K562 (cell line): ENCODE results near the gene RASAL1. TPM values are rescaled to one million over a fixed set of nuclear protein-coding genes. Genes with fewer than 3 reads are reported as not detected.
A peak's percentile ranks its signal among the peaks of the same experiment; 100 is the strongest.

ENCODE experiments used
- ATAC-seq: fragments of 200-7000 bp; cut with Tn5 transposase; 3 replicates; pipeline ENCODE4 v1.9.1; 2020; ENCODE audit warnings: moderate library complexity
- BruUV-seq: library from RNA; stranded (reverse); fragments of 400-500 nt; replicated peaks from 2 replicates; lab custom pipeline; 2021; lab: Mats Ljungman, UMichigan
- CTCF ChIA-PET: fragments of 300-600 bp; formaldehyde crosslinking; extraction: SDS; loops from one replicate; lab custom pipeline; 2021; ENCODE audit warnings: low intra/inter-chr PET ratio; lab: Yijun Ruan, JAX
- POLR2A ChIA-PET: fragments of 300-600, 350-650 bp; sonication (Branson Sonifier 250); formaldehyde crosslinking; extraction: SDS; loops from one replicate; lab custom pipeline; 2021; ENCODE audit warnings: antibody characterized with exemption, inconsistent platforms; lab: Yijun Ruan, JAX
- DNase-seq, 4 experiments: peaks; one replicate each; pipeline versions ENCODE4 v3.0.0 to v3.0.0-alpha.2; 2011 to 2018; ENCODE audit warnings: low spot score in 3 of 4, mixed read lengths in 3 of 4; ENCODE audit errors: extremely low read depth in 1 of 4
- FAIRE-seq: peaks from 2 replicates; lab custom pipeline; 2011; peaks lifted over from hg19 to GRCh38; lab: Jason Lieb, UNC
- H2AFZ ChIP-seq: 2 replicates; pipeline ENCODE4 v1.6.0; 2011; ENCODE audit warnings: low read depth, low read length, control low read depth, inconsistent platforms
- H3K27ac ChIP-seq: fragments of 200-600 bp; 3 replicates; pipeline ENCODE4 v1.8.0; 2011; ENCODE audit warnings: low read depth, mild to moderate bottlenecking, control low read depth, inconsistent platforms, low read length, moderate library complexity, mixed read lengths; ENCODE audit errors: extremely low read depth
- H3K27me3 ChIP-seq, 2 experiments: fragments of 300-600 bp in 1 of 2; 2 replicates in 1 of 2; 3 replicates in 1 of 2; pipeline versions ENCODE4 v1.6.0 to v1.8.0; 2011; ENCODE audit warnings: inconsistent platforms in 2 of 2, low read length in 2 of 2, mild to moderate bottlenecking in 1 of 2, mixed read lengths in 1 of 2, moderate library complexity in 1 of 2; ENCODE audit not compliant: control insufficient read depth in 2 of 2, insufficient read depth in 2 of 2
- H3K36me3 ChIP-seq: fragments of 300-600 bp; 3 replicates; pipeline ENCODE4 v1.8.0; 2011; ENCODE audit warnings: mild to moderate bottlenecking, low read length, inconsistent platforms; ENCODE audit not compliant: control insufficient read depth, insufficient read depth
- H3K4me1 ChIP-seq, 2 experiments: fragments of 200-600 bp in 1 of 2; replicated peaks in 1 of 2; 2 replicates in 1 of 2; 3 replicates in 1 of 2; pipeline versions ENCODE4 v1.5.1 to v1.8.0; 2011; ENCODE audit warnings: inconsistent platforms in 2 of 2, low read length in 2 of 2, mild to moderate bottlenecking in 1 of 2, mixed read lengths in 1 of 2, moderate library complexity in 1 of 2; ENCODE audit not compliant: control insufficient read depth in 2 of 2, insufficient read depth in 2 of 2
- H3K4me2 ChIP-seq: 2 replicates; pipeline ENCODE4 v1.6.1; 2011; ENCODE audit warnings: low read length, control low read depth, inconsistent platforms, mixed read lengths; ENCODE audit not compliant: insufficient read depth
- H3K4me3 ChIP-seq: fragments of 200-600 bp; sonication (generic), shearing (Covaris generic); 2 replicates; pipeline ENCODE4 v1.5.1; 2016; ENCODE audit warnings: control low read depth, inconsistent platforms
- H3K79me2 ChIP-seq: fragments of 200-600 bp; 3 replicates; pipeline ENCODE4 v1.8.0; 2011; ENCODE audit warnings: low read length, inconsistent platforms; ENCODE audit not compliant: control insufficient read depth, insufficient read depth
- H3K9ac ChIP-seq, 2 experiments: 2 replicates each; pipeline versions ENCODE4 v1.6.0 to v1.6.1; 2011; ENCODE audit warnings: low read depth in 2 of 2, low read length in 2 of 2, control low read depth in 1 of 2, inconsistent platforms in 1 of 2, mild to moderate bottlenecking in 1 of 2, mixed read lengths in 1 of 2; ENCODE audit not compliant: insufficient read depth in 1 of 2
- H3K9me1 ChIP-seq: one replicate; pipeline ENCODE4 v1.6.0; 2011; ENCODE audit warnings: inconsistent platforms, mild to moderate bottlenecking, low read length, moderate library complexity; ENCODE audit not compliant: control insufficient read depth, insufficient read depth
- H3K9me3 ChIP-seq: replicated peaks from 2 replicates; pipeline ENCODE4 v1.5.1; 2011; ENCODE audit warnings: low read depth, low read length, inconsistent platforms; ENCODE audit not compliant: control insufficient read depth, insufficient read depth
- H4K20me1 ChIP-seq: replicated peaks from 2 replicates; pipeline ENCODE4 v1.6.1; 2011; ENCODE audit warnings: low read length, inconsistent platforms, mixed read lengths; ENCODE audit not compliant: control insufficient read depth, insufficient read depth
- DACH1 ChIP-seq: fragments of 450-650 bp; IDR thresholded peaks from 2 replicates; pipeline ENCODE4 v1.6.1; 2018; ENCODE audit not compliant: partially characterized antibody
- FOS ChIP-seq: IDR thresholded peaks from 3 replicates; pipeline ENCODE4 v1.6.1; 2011; ENCODE audit not compliant: insufficient read length; ENCODE audit errors: extremely low read depth
- HMG20A ChIP-seq: fragments of 450-650 bp; formaldehyde crosslinking; conservative IDR thresholded peaks from 2 replicates; pipeline ENCODE4 v1.4.0; 2020; ENCODE audit warnings: mild to moderate bottlenecking, mixed read lengths
- POLR2B ChIP-seq: fragments of 450-650 bp; IDR thresholded peaks from 2 replicates; pipeline ENCODE4 v1.6.1; 2018; ENCODE audit warnings: low read depth; ENCODE audit not compliant: partially characterized antibody
- POLR2G ChIP-seq: fragments of 200-400 bp; formaldehyde crosslinking; IDR thresholded peaks from 2 replicates; pipeline ENCODE4 v1.6.1; 2017; ENCODE audit warnings: low read depth, mild to moderate bottlenecking, antibody characterized with exemption, low read length, moderate library complexity
- PURB ChIP-seq: sonication (generic); formaldehyde crosslinking; IDR thresholded peaks from 2 replicates; pipeline ENCODE4 v1.9.0; 2021; ENCODE audit warnings: low read depth, mild to moderate bottlenecking, missing genetic modification reagents
- RBFOX2 ChIP-seq: fragments of 200-400 bp; formaldehyde crosslinking; IDR thresholded peaks from 2 replicates; pipeline ENCODE4 v1.6.1; 2017; ENCODE audit warnings: low read depth, mild to moderate bottlenecking, low read length, moderate library complexity
- SIN3B ChIP-seq: fragments of 450-650 bp; IDR thresholded peaks from 2 replicates; pipeline ENCODE4 v1.6.1; 2017; ENCODE audit warnings: low read depth, mild to moderate bottlenecking, moderate library complexity
- ZNF408 ChIP-seq: fragments of 250-450 bp; sonication (Bioruptor Pico); IDR thresholded peaks from 2 replicates; pipeline ENCODE4 v1.4.0; 2020; ENCODE audit warnings: low read depth, mild to moderate bottlenecking, moderate library complexity
- ZNF699 ChIP-seq: fragments of 250-450 bp; sonication (Bioruptor Pico); IDR thresholded peaks from 2 replicates; pipeline ENCODE4 v1.8.0; 2021; ENCODE audit warnings: mild to moderate bottlenecking, moderate library complexity; ENCODE audit not compliant: insufficient replicate concordance
- ZNF764 ChIP-seq: fragments of 250-450 bp; sonication (Bioruptor Pico); IDR thresholded peaks from 2 replicates; pipeline ENCODE4 v1.4.0; 2020; ENCODE audit warnings: low read depth, mild to moderate bottlenecking, moderate library complexity
- WGBS: fragments of 100-300 bp; shearing (Covaris generic); methylation state at CpG from one replicate; pipeline ENCODE4 v1.1.6; 2016; ENCODE audit warnings: low coverage, mixed read lengths; ENCODE audit not compliant: insufficient coverage; ENCODE audit errors: missing lambda C conversion rate; 5-methylcytosine and 5-hydroxymethylcytosine counted together
- in situ Hi-C: fragments of 300-500 bp; cut with MboI; formaldehyde crosslinking; loops from 4 replicates; pipeline ENCODE4 v1.15.0; 2018; ENCODE audit warnings: inconsistent platforms, mixed read lengths
- intact Hi-C: fragments of 100-400 bp; cut with micrococcal nuclease; formaldehyde crosslinking; loops from 2 replicates; pipeline ENCODE4 v1.14.2; 2022
- polyA plus RNA-seq, 8 experiments: library from polyadenylated mRNA; depleted of rRNA in 4 of 8; stranded (reverse) in 5 of 8; unstranded in 3 of 8; fragments of >200 nt; fragmentation: Nextera tagmentation in 2 of 8; fragmentation: Illumina TruSeq in 1 of 8; extraction: Ambion mirVana in 2 of 8; extraction: Trizol in 1 of 8; gene quantifications; 2 replicates each; pipeline versions ENCODE4 v1.2.1 to v1.2.3, GENCODE V29; 2011 to 2014; ENCODE audit warnings: inconsistent platforms in 1 of 8, missing spikeins in 1 of 8
- total RNA-seq, 7 experiments: library from RNA; depleted of rRNA in 6 of 7; stranded (reverse); fragments of >200 nt in 6 of 7; fragmentation: Illumina TruSeq in 2 of 7; extraction: Trizol in 2 of 7; gene quantifications; 2 replicates each; pipeline versions ENCODE4 v1.2.1 to v1.2.3, GENCODE V29; 2011 to 2021; ENCODE audit warnings: low replicate concordance in 1 of 7

The RASAL1 gene
- total and polyA plus RNA-seq, 9 of the 15 experiments (the other 6 are each of a cell fraction or from before 2014, with no cell fraction given) = 0.06 to 0.16 (median 0.14) TPM; not detected in 6

DNA sequence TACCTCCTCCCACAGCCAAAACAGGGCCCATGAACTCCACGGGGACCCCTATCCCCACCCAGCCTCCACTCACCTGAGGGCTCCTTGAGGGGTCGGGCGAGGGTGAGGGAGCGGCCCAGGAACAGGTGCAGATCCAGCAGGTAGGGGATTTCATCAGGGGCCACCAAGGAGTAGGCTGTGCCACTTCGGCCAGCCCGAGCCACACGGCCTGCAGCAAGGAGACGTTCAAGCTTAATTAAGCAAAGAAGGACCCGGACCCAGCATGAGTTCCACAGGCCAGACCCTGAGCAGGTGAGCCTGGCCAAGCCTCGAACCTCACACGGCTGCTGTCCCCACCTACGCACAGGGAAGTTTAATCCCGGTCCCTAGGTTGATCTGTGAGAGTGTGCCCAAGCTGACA is 34.1 kb upstream of the RASAL1 start:
- Histone ChIP-seq H3K4me1 (peaks cover 0 to 17% of the 10 kb centered on the region in 2 experiments; a peak in 2 of 5 replicates), H3K27me3 (no peaks in the 10 kb centered on the region), H2AFZ (no peak overlapping the region), H3K9ac (no peak overlapping the region), H3K79me2 (no peaks in the 10 kb centered on the region; the same call in 2 of the 3 replicates), H3K36me3 (peaks cover 95% of the 10 kb centered on the region), H3K27ac (no peak overlapping the region), H3K9me1 (peaks cover 2% of the 10 kb centered on the region), H4K20me1 (peaks cover 6% of the 10 kb centered on the region; the same call in 1 of the 2 replicates), H3K4me2 (no peak overlapping the region), H3K9me3 (no peaks in the 10 kb centered on the region), H3K4me3 (no peak overlapping the region)
- ChIA-PET CTCF (no interaction called here), POLR2A (interaction anchor here (0.9 kb wide), 1 partner anchor 132 kb away, joined by 4 read pairs; no protein-coding TSS in a partner anchor)
- no peak for ATAC-seq
- no TSS peak for BruUV-seq
- no peak for FAIRE-seq
- in situ Hi-C loops = loop anchor here (5.0 kb wide), 1 partner anchor 122 kb away; no protein-coding TSS in a partner anchor
- TF ChIP-seq RBFOX2 (0 out of 2 replicates have a peak, but pooled peaks have one; percentile 23), HMG20A (CRISPR knock-in tag) (no peak), PURB (CRISPR knock-in tag) (no peak), POLR2B (no peak), DACH1 (no peak), ZNF699 (no peak), SIN3B (no peak), ZNF764 (CRISPR knock-in tag) (no peak), FOS (no peak), ZNF408 (CRISPR knock-in tag) (no peak), POLR2G (peak; percentile 25; the same call in 1 of the 2 replicates)
- intact Hi-C loops = no loop called here
- 90% methylated on average over 11 of the region's 13 CpGs for WGBS
- no peak for DNase-seq
